HepG2 (cell line): ENCODE data around the gene CCDC69. TPM values are rescaled to one million over a fixed set of nuclear protein-coding genes. Genes with fewer than 3 reads are reported as not detected.

Experiments used
- ELF4 ChIP-seq: sonication (generic); formaldehyde crosslinking; IDR thresholded peaks from 2 replicates; pipeline ENCODE4 v1.5.0; 2020; ENCODE audit warnings: missing genetic modification reagents, mild to moderate bottlenecking, moderate library complexity, borderline replicate concordance
- GZF1 ChIP-seq: sonication (generic); formaldehyde crosslinking; IDR thresholded peaks from 2 replicates; pipeline ENCODE4 v1.5.1; 2020; ENCODE audit warnings: mild to moderate bottlenecking, missing genetic modification reagents
- MIXL1 ChIP-seq: IDR thresholded peaks from 2 replicates; pipeline ENCODE4 v1.6.1; 2016
- PTBP1 ChIP-seq: fragments of 200-400 bp; formaldehyde crosslinking; IDR thresholded peaks from 2 replicates; pipeline ENCODE4 v1.6.1; 2018; ENCODE audit warnings: low read length, low read depth; ENCODE audit not compliant: poor library complexity, severe bottlenecking
- polyA plus RNA-seq, 8 experiments: library from polyadenylated mRNA; depleted of rRNA in 3 of 8; stranded (reverse) in 7 of 8; unstranded in 1 of 8; fragments of >200 nt; fragmentation: Illumina TruSeq in 4 of 8; extraction: Trizol in 4 of 8; gene quantifications; 2 replicates each; pipeline versions ENCODE4 v1.2.1 to v1.2.3, GENCODE V29; 2011 to 2016; ENCODE audit warnings: low read depth in 4 of 8, missing spikeins in 1 of 8, mixed read lengths in 1 of 8; ENCODE audit not compliant: insufficient read depth in 1 of 8
- total RNA-seq, 5 experiments: library from RNA; depleted of rRNA; stranded (reverse); fragments of >200 nt; fragmentation: Illumina TruSeq; extraction: Trizol; gene quantifications; 2 replicates each; pipeline ENCODE4 v1.2.3, GENCODE V29; 2016; ENCODE audit warnings: low read depth in 1 of 5
- TF ChIP-seq, protein P1 (sequence below): sonication (generic); formaldehyde crosslinking; IDR thresholded peaks from 2 replicates; pipeline ENCODE4 v1.9.0; 2021; ENCODE audit warnings: missing genetic modification reagents, borderline replicate concordance
- TF ChIP-seq, protein P2 (sequence below): sonication (generic); formaldehyde crosslinking; IDR thresholded peaks from 2 replicates; pipeline ENCODE4 v1.4.0; 2020; ENCODE audit warnings: mild to moderate bottlenecking, missing genetic modification reagents, borderline replicate concordance
- TF ChIP-seq, protein P3 (sequence below): sonication (generic); formaldehyde crosslinking; IDR thresholded peaks from 2 replicates; pipeline ENCODE4 v1.4.0; 2020; ENCODE audit warnings: missing genetic modification reagents
- TF ChIP-seq, protein P4 (sequence below), 2 experiments: IDR thresholded peaks; 2 replicates each; pipeline ENCODE4 v1.6.1; 2011 to 2012; ENCODE audit warnings: low read length in 2 of 2, borderline replicate concordance in 1 of 2, low read depth in 1 of 2, mild to moderate bottlenecking in 1 of 2, moderate library complexity in 1 of 2

Gene CCDC69
- total and polyA plus RNA-seq, 2 of the 13 experiments (the other 11 are each of a cell fraction or from before 2014, with no cell fraction given), result 12.2 to 45.2 TPM

DNA sequence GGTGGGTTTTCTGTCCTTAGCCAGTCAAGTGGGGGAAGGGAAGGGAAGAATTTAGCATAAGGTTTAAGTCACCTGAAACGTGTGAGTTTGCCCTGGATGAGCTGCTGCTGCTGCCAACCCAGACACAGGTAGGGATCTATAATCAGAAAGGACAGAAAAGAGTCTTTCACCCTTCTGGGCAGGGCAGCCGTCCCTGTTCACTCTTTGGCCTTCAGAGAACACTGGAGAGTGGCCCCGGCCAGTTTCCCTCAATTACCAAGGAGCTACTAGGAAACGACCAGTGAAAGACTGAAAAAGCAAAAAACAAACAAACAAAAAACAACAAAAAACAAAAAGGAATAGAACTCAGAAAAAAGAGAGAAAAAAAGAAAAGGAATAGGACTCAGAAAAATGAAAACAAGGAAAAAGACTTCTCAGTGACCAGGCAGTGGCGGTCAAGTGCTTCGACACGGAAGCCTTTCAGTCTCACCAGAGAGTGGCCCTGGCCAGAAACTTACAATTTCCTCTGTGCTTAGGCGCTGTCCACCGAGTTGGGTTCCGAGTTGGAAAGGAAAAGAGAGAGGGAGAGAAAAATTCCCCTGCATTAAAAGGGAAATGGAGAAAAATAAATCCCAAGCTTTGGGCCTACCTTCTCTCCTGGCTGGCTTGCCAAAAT is 26.6 kb upstream of the CCDC69 start (continued):
- TF ChIP-seq, protein P1, sequence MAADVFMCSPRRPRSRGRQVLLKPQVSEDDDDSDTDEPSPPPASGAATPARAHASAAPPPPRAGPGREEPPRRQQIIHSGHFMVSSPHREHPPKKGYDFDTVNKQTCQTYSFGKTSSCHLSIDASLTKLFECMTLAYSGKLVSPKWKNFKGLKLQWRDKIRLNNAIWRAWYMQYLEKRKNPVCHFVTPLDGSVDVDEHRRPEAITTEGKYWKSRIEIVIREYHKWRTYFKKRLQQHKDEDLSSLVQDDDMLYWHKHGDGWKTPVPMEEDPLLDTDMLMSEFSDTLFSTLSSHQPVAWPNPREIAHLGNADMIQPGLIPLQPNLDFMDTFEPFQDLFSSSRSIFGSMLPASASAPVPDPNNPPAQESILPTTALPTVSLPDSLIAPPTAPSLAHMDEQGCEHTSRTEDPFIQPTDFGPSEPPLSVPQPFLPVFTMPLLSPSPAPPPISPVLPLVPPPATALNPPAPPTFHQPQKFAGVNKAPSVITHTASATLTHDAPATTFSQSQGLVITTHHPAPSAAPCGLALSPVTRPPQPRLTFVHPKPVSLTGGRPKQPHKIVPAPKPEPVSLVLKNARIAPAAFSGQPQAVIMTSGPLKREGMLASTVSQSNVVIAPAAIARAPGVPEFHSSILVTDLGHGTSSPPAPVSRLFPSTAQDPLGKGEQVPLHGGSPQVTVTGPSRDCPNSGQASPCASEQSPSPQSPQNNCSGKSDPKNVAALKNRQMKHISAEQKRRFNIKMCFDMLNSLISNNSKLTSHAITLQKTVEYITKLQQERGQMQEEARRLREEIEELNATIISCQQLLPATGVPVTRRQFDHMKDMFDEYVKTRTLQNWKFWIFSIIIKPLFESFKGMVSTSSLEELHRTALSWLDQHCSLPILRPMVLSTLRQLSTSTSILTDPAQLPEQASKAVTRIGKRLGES, result 0 out of 2 replicates have a peak, but pooled peaks have one; percentile 41
- TF ChIP-seq, protein P2, sequence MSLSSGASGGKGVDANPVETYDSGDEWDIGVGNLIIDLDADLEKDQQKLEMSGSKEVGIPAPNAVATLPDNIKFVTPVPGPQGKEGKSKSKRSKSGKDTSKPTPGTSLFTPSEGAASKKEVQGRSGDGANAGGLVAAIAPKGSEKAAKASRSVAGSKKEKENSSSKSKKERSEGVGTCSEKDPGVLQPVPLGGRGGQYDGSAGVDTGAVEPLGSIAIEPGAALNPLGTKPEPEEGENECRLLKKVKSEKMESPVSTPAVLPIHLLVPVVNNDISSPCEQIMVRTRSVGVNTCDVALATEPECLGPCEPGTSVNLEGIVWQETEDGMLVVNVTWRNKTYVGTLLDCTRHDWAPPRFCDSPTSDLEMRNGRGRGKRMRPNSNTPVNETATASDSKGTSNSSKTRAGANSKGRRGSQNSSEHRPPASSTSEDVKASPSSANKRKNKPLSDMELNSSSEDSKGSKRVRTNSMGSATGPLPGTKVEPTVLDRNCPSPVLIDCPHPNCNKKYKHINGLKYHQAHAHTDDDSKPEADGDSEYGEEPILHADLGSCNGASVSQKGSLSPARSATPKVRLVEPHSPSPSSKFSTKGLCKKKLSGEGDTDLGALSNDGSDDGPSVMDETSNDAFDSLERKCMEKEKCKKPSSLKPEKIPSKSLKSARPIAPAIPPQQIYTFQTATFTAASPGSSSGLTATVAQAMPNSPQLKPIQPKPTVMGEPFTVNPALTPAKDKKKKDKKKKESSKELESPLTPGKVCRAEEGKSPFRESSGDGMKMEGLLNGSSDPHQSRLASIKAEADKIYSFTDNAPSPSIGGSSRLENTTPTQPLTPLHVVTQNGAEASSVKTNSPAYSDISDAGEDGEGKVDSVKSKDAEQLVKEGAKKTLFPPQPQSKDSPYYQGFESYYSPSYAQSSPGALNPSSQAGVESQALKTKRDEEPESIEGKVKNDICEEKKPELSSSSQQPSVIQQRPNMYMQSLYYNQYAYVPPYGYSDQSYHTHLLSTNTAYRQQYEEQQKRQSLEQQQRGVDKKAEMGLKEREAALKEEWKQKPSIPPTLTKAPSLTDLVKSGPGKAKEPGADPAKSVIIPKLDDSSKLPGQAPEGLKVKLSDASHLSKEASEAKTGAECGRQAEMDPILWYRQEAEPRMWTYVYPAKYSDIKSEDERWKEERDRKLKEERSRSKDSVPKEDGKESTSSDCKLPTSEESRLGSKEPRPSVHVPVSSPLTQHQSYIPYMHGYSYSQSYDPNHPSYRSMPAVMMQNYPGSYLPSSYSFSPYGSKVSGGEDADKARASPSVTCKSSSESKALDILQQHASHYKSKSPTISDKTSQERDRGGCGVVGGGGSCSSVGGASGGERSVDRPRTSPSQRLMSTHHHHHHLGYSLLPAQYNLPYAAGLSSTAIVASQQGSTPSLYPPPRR, result no peak
- TF ChIP-seq, protein P3, sequence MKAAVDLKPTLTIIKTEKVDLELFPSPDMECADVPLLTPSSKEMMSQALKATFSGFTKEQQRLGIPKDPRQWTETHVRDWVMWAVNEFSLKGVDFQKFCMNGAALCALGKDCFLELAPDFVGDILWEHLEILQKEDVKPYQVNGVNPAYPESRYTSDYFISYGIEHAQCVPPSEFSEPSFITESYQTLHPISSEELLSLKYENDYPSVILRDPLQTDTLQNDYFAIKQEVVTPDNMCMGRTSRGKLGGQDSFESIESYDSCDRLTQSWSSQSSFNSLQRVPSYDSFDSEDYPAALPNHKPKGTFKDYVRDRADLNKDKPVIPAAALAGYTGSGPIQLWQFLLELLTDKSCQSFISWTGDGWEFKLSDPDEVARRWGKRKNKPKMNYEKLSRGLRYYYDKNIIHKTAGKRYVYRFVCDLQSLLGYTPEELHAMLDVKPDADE, result 0 out of 2 replicates have a peak, but pooled peaks have one; percentile 47
- no peak for TF ChIP-seq PTBP1
- TF ChIP-seq MIXL1, result no peak
- TF ChIP-seq, protein P4, sequence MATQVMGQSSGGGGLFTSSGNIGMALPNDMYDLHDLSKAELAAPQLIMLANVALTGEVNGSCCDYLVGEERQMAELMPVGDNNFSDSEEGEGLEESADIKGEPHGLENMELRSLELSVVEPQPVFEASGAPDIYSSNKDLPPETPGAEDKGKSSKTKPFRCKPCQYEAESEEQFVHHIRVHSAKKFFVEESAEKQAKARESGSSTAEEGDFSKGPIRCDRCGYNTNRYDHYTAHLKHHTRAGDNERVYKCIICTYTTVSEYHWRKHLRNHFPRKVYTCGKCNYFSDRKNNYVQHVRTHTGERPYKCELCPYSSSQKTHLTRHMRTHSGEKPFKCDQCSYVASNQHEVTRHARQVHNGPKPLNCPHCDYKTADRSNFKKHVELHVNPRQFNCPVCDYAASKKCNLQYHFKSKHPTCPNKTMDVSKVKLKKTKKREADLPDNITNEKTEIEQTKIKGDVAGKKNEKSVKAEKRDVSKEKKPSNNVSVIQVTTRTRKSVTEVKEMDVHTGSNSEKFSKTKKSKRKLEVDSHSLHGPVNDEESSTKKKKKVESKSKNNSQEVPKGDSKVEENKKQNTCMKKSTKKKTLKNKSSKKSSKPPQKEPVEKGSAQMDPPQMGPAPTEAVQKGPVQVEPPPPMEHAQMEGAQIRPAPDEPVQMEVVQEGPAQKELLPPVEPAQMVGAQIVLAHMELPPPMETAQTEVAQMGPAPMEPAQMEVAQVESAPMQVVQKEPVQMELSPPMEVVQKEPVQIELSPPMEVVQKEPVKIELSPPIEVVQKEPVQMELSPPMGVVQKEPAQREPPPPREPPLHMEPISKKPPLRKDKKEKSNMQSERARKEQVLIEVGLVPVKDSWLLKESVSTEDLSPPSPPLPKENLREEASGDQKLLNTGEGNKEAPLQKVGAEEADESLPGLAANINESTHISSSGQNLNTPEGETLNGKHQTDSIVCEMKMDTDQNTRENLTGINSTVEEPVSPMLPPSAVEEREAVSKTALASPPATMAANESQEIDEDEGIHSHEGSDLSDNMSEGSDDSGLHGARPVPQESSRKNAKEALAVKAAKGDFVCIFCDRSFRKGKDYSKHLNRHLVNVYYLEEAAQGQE (IDR thresholded peaks at IDR 0.05; ENCODE audit: borderline replicate concordance in 1 of 2, low read depth in 1 of 2, low read length in 2 of 2), result peak in 1 of 2 experiments; percentile 68; a peak in 2 of 4 replicates
- peak; percentile 67; the same call in 1 of the 2 replicates for TF ChIP-seq ELF4 (CRISPR knock-in tag)
- TF ChIP-seq GZF1 (CRISPR knock-in tag), result no peak
